ENCODE data around the gene GPI.

GPI gene

GRCh38 chr19:34341935-34342680 is 22.9 kb upstream of the GPI start:
- no peak for DNase-seq (ENCODE audit: low read depth, low spot score)

- DNase-seq (ENCODE audit: low read depth, low spot score) = no peak
Observed at GRCh38 chr19:34343751-34344150, 21.2 kb upstream of the GPI start.

GRCh38 chr19:34345947-34346351 is 19.0 kb upstream of the GPI start:
- peak; percentile 89 for DNase-seq (ENCODE audit: low read depth, low spot score)

- DNase-seq (ENCODE audit: low read depth, low spot score) = peak; percentile 13
Observed at GRCh38 chr19:34347561-34348165, 17.3 kb upstream of the GPI start.

- no peak for DNase-seq (ENCODE audit: low read depth, low spot score)
Observed at GRCh38 chr19:34348899-34349487, 16.0 kb upstream of the GPI start.

- DNase-seq (ENCODE audit: low read depth, low spot score) = no peak
Observed at GRCh38 chr19:34350161-34350561, 14.8 kb upstream of the GPI start.

GRCh38 chr19:34351382-34351826 is 13.6 kb upstream of the GPI start:
- no peak for DNase-seq (ENCODE audit: low read depth, low spot score)

- no peak for DNase-seq (ENCODE audit: low read depth, low spot score)
Observed at GRCh38 chr19:34353546-34353945, 11.4 kb upstream of the GPI start.

GRCh38 chr19:34355201-34355600 is 9.8 kb upstream of the GPI start:
- DNase-seq (ENCODE audit: low read depth, low spot score) = no peak

- DNase-seq (ENCODE audit: low read depth, low spot score) = no peak
Observed at GRCh38 chr19:34356875-34357274, 8.1 kb upstream of the GPI start.

- no peak for DNase-seq (ENCODE audit: low read depth, low spot score)
Observed at GRCh38 chr19:34357431-34357830, 7.6 kb upstream of the GPI start.

GRCh38 chr19:34359140-34359953 is 5.6 kb upstream of the GPI start:
- peak; percentile 99 for DNase-seq (ENCODE audit: low read depth, low spot score)

- peak; percentile 57 for DNase-seq (ENCODE audit: low read depth, low spot score)
Observed at GRCh38 chr19:34359954-34360315, 5.1 kb upstream of the GPI start.

- no peak for DNase-seq (ENCODE audit: low read depth, low spot score)
Observed at GRCh38 chr19:34360354-34360909, 4.6 kb upstream of the GPI start.

GRCh38 chr19:34362679-34363069 is 2.3 kb upstream of the GPI start:
- DNase-seq (ENCODE audit: low read depth, low spot score) = no peak

- DNase-seq (ENCODE audit: low read depth, low spot score) = peak; percentile 59
Observed at GRCh38 chr19:34363094-34363493, 1.9 kb upstream of the GPI start.

- no peak for DNase-seq (ENCODE audit: low read depth, low spot score)
Observed at GRCh38 chr19:34363930-34364329, 1.1 kb upstream of the GPI start.

- no peak for DNase-seq (ENCODE audit: low read depth, low spot score)
Observed at GRCh38 chr19:34364462-34364829, 550 bp upstream of the GPI start.

- peak; percentile 36 for DNase-seq (ENCODE audit: low read depth, low spot score)
Observed at GRCh38 chr19:34365463-34366401, 736 bp downstream of the GPI start.

GRCh38 chr19:34366738-34367623 is 2.0 kb downstream of the GPI start:
- DNase-seq (ENCODE audit: low read depth, low spot score) = no peak

Data from ELF-1 (cell line).